ENCODE results near the gene TOMM70. TPM values are rescaled to one million over a fixed set of nuclear protein-coding genes. Genes with fewer than 3 reads are reported as not detected.
A peak's percentile ranks its signal among the peaks of the same experiment; 100 is the strongest.

TOMM70 gene
- total and polyA plus RNA-seq, 2 of the 13 experiments (the other 11 are each of a cell fraction or from before 2014, with no cell fraction given), result 27.0 to 77.2 TPM

DNA sequence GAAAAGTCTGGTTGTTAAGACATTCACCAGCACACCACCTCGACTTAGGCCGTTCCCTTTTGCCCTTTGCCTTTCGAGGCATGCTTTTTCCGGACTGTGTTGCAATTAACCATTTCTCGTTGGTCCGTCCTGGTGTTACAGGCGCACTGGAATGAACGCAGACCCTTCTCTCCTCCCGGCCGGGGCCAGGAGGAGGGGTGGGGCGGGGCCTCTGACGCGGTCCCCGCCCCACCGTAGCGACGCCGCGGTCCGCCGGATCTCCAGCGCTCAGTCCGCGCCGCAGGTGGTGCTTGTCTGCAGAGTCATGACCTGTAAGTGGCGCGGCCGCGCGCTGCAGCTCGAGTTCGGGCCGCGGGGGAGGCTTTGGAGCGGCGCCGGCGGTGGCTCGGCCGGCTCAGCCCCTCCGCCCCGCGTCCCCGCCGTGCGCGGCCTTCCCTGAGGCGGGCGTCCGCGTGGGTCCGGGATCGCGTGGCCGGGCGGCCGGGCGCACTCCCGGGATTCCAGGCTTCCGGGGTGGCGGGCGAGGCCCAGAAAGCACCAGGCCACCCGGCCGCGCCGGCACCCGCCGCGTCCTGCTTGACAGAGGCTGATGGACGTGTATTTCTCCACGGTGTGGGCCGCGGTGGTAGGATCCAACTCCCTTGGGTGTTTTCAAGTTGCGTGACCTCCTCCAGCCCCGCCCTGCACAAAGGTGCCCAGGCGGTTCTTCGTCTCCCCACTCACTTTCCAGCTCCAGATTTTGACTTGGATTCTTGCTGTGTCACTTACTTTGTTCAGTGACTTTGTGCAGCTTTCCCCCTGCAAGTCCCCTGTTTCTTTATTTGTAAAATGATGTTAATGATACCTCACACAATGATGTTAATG is 66.2 kb downstream of the TOMM70 start, which contains the start of gene NIT2 (continued):
- TF ChIP-seq ZNF317 (CRISPR knock-in tag; IDR thresholded peaks at IDR 0.05) (no peak), ZNF549 (CRISPR knock-in tag; IDR thresholded peaks at IDR 0.05) (no peak), ZNF891 (CRISPR knock-in tag; IDR thresholded peaks at IDR 0.05) (no peak), ASH2L (IDR thresholded peaks at IDR 0.05; ENCODE audit: insufficient read length, low read depth, low read length) (peak; percentile 62), ATM (IDR thresholded peaks at IDR 0.05; ENCODE audit: borderline replicate concordance) (no peak), U2AF1 (optimal IDR thresholded peaks at IDR 0.05; ENCODE audit: low read depth, low read length) (no peak), SMARCE1 (IDR thresholded peaks at IDR 0.05; ENCODE audit: borderline replicate concordance) (no peak), RFX1 (IDR thresholded peaks at IDR 0.05) (no peak), ZBTB42 (CRISPR knock-in tag; IDR thresholded peaks at IDR 0.05) (no peak), TAF15 (IDR thresholded peaks at IDR 0.05; ENCODE audit: low read depth, low read length, poor library complexity, severe bottlenecking) (no peak), MAFK (conservative IDR thresholded peaks at IDR 0.05 in 1 of 2, IDR thresholded peaks at IDR 0.05 in 1 of 2; ENCODE audit: low read length in 2 of 2) (no peak), XBP1 (CRISPR knock-in tag; IDR thresholded peaks at IDR 0.05) (no peak), ZNF598 (CRISPR knock-in tag; IDR thresholded peaks at IDR 0.05; ENCODE audit: borderline replicate concordance) (no peak), REPIN1 (CRISPR knock-in tag; IDR thresholded peaks at IDR 0.05; ENCODE audit: borderline replicate concordance, low read depth) (peak; percentile 82)
- TF ChIP-seq, protein P1, sequence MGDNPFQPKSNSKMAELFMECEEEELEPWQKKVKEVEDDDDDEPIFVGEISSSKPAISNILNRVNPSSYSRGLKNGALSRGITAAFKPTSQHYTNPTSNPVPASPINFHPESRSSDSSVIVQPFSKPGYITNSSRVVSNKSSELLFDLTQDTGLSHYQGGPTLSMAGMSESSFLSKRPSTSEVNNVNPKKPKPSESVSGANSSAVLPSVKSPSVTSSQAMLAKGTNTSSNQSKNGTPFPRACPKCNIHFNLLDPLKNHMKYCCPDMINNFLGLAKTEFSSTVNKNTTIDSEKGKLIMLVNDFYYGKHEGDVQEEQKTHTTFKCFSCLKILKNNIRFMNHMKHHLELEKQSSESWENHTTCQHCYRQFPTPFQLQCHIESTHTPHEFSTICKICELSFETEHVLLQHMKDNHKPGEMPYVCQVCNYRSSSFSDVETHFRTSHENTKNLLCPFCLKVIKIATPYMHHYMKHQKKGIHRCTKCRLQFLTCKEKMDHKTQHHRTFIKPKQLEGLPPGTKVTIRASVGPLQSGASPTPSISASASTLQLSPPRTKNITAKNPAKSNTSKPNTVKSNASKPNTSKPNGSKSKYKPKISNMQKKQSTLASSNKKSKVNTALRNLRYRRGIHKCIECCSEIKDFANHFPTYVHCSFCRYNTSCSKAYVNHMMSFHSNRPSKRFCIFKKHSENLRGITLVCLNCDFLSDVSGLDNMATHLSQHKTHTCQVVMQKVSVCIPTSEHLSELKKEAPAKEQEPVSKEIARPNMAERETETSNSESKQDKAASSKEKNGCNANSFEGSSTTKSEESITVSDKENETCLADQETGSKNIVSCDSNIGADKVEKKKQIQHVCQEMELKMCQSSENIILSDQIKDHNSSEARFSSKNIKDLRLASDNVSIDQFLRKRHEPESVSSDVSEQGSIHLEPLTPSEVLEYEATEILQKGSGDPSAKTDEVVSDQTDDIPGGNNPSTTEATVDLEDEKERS (CRISPR knock-in tag; IDR thresholded peaks at IDR 0.05), result peak; percentile 81
- TF ChIP-seq, protein P2, sequence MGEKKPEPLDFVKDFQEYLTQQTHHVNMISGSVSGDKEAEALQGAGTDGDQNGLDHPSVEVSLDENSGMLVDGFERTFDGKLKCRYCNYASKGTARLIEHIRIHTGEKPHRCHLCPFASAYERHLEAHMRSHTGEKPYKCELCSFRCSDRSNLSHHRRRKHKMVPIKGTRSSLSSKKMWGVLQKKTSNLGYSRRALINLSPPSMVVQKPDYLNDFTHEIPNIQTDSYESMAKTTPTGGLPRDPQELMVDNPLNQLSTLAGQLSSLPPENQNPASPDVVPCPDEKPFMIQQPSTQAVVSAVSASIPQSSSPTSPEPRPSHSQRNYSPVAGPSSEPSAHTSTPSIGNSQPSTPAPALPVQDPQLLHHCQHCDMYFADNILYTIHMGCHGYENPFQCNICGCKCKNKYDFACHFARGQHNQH (CRISPR knock-in tag; IDR thresholded peaks at IDR 0.05), result no peak; the same call in 1 of the 2 replicates
- TF ChIP-seq, protein P3, sequence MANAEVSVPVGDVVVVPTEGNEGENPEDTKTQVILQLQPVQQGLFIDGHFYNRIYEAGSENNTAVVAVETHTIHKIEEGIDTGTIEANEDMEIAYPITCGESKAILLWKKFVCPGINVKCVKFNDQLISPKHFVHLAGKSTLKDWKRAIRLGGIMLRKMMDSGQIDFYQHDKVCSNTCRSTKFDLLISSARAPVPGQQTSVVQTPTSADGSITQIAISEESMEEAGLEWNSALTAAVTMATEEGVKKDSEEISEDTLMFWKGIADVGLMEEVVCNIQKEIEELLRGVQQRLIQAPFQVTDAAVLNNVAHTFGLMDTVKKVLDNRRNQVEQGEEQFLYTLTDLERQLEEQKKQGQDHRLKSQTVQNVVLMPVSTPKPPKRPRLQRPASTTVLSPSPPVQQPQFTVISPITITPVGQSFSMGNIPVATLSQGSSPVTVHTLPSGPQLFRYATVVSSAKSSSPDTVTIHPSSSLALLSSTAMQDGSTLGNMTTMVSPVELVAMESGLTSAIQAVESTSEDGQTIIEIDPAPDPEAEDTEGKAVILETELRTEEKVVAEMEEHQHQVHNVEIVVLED (CRISPR knock-in tag; IDR thresholded peaks at IDR 0.05; ENCODE audit: borderline replicate concordance), result no peak; the same call in 1 of the 2 replicates
- TF ChIP-seq, protein P4, sequence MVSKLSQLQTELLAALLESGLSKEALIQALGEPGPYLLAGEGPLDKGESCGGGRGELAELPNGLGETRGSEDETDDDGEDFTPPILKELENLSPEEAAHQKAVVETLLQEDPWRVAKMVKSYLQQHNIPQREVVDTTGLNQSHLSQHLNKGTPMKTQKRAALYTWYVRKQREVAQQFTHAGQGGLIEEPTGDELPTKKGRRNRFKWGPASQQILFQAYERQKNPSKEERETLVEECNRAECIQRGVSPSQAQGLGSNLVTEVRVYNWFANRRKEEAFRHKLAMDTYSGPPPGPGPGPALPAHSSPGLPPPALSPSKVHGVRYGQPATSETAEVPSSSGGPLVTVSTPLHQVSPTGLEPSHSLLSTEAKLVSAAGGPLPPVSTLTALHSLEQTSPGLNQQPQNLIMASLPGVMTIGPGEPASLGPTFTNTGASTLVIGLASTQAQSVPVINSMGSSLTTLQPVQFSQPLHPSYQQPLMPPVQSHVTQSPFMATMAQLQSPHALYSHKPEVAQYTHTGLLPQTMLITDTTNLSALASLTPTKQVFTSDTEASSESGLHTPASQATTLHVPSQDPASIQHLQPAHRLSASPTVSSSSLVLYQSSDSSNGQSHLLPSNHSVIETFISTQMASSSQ (IDR thresholded peaks at IDR 0.05; ENCODE audit: low read depth), result no peak
- TF ChIP-seq, protein P4 (CRISPR knock-in tag; IDR thresholded peaks at IDR 0.05; ENCODE audit: borderline replicate concordance), result no peak
